ENCODE data around the gene SPATA1.

SPATA1 gene

DNA sequence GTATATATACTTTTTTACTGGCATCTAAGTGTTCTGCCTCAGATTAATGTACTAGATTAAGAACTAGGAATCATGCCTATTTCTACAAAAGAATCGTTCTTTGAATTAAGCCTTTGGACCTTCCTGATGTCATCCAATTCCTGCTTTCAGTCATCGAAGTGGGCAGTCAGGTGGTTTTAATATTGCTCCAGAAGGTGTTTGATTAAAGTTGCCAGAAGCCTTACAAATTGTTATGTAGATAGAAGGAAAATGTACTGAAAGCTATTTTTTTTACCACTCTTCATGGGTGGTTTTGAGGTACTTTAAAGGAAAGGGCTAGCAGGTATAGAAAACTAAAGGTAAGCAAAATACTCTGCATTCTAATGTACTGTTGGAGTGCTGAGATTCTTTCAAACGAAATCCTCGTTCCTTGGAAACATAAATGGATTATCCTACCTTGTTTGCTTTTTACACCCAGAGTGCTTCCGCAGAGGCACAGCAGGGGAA lies 67.3 kb downstream of the SPATA1 start:
- DNase-seq (ENCODE audit: low read depth in 2 of 2), result peak in 1 of 2 donors; percentile 20
- TF ChIP-seq, protein P1, sequence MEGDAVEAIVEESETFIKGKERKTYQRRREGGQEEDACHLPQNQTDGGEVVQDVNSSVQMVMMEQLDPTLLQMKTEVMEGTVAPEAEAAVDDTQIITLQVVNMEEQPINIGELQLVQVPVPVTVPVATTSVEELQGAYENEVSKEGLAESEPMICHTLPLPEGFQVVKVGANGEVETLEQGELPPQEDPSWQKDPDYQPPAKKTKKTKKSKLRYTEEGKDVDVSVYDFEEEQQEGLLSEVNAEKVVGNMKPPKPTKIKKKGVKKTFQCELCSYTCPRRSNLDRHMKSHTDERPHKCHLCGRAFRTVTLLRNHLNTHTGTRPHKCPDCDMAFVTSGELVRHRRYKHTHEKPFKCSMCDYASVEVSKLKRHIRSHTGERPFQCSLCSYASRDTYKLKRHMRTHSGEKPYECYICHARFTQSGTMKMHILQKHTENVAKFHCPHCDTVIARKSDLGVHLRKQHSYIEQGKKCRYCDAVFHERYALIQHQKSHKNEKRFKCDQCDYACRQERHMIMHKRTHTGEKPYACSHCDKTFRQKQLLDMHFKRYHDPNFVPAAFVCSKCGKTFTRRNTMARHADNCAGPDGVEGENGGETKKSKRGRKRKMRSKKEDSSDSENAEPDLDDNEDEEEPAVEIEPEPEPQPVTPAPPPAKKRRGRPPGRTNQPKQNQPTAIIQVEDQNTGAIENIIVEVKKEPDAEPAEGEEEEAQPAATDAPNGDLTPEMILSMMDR (IDR thresholded peaks at IDR 0.05; ENCODE audit: low read depth, low read length), result no peak
- H3K4me3 ChIP-seq (replicated peaks in 1 of 2; ENCODE audit: low read depth in 2 of 2, low read length in 2 of 2), result peak overlapping the region; percentile 55 to 59

DNA sequence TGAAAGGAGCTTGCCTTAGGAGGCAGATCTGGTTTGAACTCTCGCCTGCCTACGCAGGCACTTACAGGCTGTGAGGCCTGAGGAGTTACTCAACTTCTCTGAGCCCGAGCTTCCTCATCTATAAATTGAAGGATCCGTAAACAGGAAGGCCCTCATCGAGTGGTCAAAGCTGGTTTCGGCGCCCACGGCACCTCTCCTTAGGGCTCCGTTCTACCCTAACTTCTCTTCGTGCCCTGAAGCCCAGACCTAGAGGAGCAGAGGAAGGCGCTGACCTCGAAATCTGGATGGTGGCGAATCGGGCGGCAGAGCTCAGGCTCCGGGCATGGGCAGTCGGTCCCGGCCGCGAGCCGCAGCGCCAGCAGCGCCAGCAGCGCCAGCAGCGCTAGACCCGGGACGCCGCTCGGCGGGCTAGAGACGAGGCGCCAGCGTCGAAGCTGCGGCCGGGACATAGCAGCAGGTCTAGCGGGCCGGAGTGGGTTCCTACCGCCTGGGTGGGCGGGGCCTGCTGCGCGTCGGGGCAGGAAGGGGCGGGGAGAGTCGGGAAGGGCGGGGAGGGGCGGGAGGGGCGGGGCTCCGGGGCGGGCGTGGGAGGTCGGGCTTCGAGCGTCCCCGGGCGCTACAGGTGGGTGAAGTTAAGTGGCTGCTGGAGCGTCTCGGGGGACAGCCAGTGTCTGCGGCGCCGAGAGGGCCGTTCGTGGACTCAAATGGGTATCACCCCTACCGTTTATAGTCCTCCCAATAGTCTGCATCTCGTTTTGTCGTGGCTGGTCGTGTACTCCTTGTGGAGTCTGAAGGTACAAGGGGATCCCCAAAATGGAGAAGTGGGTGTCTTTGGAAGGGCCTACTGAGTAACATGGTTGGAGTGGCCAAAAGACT lies 68.0 kb downstream of the SPATA1 start, which contains the start of gene CTBS:
Gene CTBS (minus strand): TSS at position 474 of the 876 bp plus-strand sequence. CDS start 25 bp downstream, at position 449.
- peak within 1 kb of the TSS; percentile 55 to 59 for H3K4me3 ChIP-seq (replicated peaks in 1 of 2; ENCODE audit: low read depth in 2 of 2, low read length in 2 of 2)
- TF ChIP-seq, protein P1 (IDR thresholded peaks at IDR 0.05; ENCODE audit: low read depth, low read length), result no peak
- peak; percentile 88 to 92 for DNase-seq (ENCODE audit: low read depth in 2 of 2)

DNA sequence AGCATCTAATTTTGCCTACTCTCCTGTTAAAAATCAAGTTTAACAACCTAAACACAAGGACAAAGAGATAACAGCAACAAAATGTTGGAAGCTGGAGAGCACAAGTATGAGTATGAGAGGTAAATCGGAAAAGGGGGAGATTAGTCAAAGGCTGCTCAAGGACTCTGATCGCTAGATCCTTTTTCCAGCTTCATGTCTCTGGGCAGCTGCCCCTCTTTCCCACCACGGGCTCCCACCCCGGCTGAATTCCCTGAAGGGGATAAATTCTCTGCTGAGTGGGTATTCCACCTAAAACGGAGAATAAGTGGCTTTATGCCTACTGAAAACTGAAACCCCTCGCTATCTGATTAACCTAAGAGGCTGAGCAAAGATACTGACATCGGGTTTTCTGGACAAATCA lies 68.8 kb downstream of the SPATA1 start:
- H3K4me3 ChIP-seq (replicated peaks in 1 of 2; ENCODE audit: low read depth in 2 of 2, low read length in 2 of 2), result no peak overlapping the region
- TF ChIP-seq, protein P1 (IDR thresholded peaks at IDR 0.05; ENCODE audit: low read depth, low read length), result no peak
- no peak for DNase-seq (ENCODE audit: low read depth in 2 of 2)

DNA sequence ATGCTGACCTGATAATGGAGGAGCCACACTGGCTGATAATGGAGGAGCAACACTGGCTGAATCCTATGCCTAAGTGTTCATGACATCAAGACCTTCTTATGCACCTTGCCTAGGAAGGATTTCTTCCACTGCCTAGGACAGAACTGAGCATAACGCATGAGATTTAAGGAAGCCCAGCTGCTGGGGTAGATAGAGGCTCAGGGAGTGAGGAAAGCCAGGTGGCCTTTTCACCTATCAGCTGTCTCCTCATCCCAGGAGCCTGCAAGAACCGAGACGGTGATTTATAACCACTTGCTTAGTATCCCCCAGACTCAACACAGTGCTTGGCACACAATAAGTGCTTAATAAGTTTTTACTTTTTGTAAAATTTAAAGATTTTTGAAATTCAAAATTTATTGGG lies 75.5 kb downstream of the SPATA1 start:
- DNase-seq (ENCODE audit: low read depth in 2 of 2), result no peak
- TF ChIP-seq, protein P1 (IDR thresholded peaks at IDR 0.05; ENCODE audit: low read depth, low read length), result no peak
- H3K4me3 ChIP-seq (replicated peaks in 1 of 2; ENCODE audit: low read depth in 2 of 2, low read length in 2 of 2), result no peak overlapping the region

DNA sequence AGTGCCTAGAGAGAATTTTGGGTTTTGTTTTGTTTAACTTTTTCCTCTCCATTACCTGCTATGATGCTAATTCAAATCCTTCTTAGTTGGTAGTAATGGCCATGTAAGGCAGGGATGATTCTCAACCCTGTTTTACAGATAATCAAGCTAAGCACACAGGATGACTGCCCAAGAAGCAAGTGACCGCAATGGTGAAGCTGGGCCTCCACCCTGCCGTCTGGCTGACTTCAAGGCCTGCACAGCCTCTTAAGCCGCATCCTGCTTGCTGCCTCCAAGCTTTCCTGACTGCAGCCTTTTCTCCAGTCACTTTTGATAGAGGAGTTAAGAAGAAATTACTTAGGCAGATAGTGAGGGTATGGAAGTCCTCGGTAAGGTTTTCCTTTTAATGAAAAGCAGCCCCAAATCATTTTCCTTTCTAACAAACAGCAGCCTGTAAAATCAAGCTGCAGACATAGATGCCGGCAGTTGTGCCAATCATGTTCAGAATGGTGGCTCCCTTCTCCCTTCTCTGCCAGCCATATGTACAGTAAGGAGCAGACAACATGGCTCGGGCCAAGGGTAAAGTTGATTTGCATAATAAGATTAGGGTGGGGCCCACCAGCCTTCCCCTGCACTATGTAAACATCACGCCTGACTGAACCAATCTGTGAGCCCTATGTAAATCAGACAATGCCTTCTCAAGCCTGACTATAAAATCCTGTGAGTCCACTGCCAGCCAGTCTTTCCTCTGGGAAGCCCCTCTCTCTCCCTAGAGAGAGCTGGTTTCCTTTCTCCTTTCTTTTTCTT lies 76.8 kb downstream of the SPATA1 start:
- TF ChIP-seq, protein P1 (IDR thresholded peaks at IDR 0.05; ENCODE audit: low read depth, low read length), result no peak
- no peak overlapping the region for H3K4me3 ChIP-seq (replicated peaks in 1 of 2; ENCODE audit: low read depth in 2 of 2, low read length in 2 of 2)
- peak; percentile 44 to 79 for DNase-seq (ENCODE audit: low read depth in 2 of 2)

DNA sequence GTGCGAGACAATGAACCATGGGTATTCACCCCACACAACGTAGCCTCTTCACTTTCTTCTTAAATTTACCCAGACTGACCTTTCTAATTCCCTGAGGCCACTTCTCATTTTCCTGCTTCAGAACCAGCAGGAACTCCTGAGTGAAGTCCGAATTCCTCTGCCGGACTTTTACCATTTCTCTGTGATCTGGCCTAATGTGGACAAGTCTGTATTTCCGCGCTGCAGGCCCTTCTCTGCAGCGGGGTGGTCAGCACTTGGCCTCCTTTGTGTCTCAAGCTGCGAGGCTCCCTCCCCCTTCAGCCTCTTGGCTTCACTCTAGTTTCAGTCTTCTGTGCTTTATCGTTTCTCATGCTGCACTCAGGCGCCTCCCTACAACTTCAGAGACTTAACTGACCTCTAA lies 77.5 kb downstream of the SPATA1 start:
- TF ChIP-seq, protein P1 (IDR thresholded peaks at IDR 0.05; ENCODE audit: low read depth, low read length), result no peak
- no peak overlapping the region for H3K4me3 ChIP-seq (replicated peaks in 1 of 2; ENCODE audit: low read depth in 2 of 2, low read length in 2 of 2)
- DNase-seq (ENCODE audit: low read depth in 2 of 2), result peak; percentile 13 to 51

Data from cardiac fibroblast (primary cell).